Lower lobe of right lung (tissue), 2 donors: ENCODE measurements around the gene C13orf42. TPM values are rescaled to one million over a fixed set of nuclear protein-coding genes. Genes with fewer than 3 reads are reported as not detected.
A peak's percentile ranks its signal among the peaks of the same experiment; 100 is the strongest.

Experiments
- ATAC-seq, 2 donors: fragments of 200-7000 bp; cut with Tn5 transposase; one replicate each; pipeline ENCODE4 v1.9.1; 2020 to 2022; ENCODE audit warnings: mild to moderate bottlenecking in 2 of 2, moderate library complexity in 2 of 2
- DNase-seq: peaks from one replicate; pipeline ENCODE4 v3.0.0-alpha.2; 2020
- H3K27ac ChIP-seq: fragments of 200-600 bp; one replicate; pipeline ENCODE4 v1.8.0; 2022
- H3K27me3 ChIP-seq: fragments of 200-600 bp; one replicate; pipeline ENCODE4 v1.8.0; 2022; ENCODE audit warnings: low read depth
- H3K36me3 ChIP-seq: fragments of 200-600 bp; one replicate; pipeline ENCODE4 v1.8.0; 2022; ENCODE audit warnings: mild to moderate bottlenecking
- H3K4me1 ChIP-seq: fragments of 200-600 bp; one replicate; pipeline ENCODE4 v1.8.0; 2022
- H3K4me3 ChIP-seq: fragments of 200-600 bp; one replicate; pipeline ENCODE4 v1.8.0; 2022; ENCODE audit warnings: mild to moderate bottlenecking
- H3K9me3 ChIP-seq: fragments of 200-600 bp; one replicate; pipeline ENCODE4 v1.8.0; 2022
- intact Hi-C: fragments of 100-400 bp; cut with DNase I; formaldehyde crosslinking; loops from one replicate; pipeline ENCODE4 v1.11.0; 2022
- total RNA-seq: library from RNA; stranded (reverse); fragmentation: NEBNext Ultra II Directional; extraction: Animal tissue kit (Norgen Biotek cat#: 25700); gene quantifications from one replicate; pipeline ENCODE4 v1.2.1, GENCODE V29; 2021
- TF ChIP-seq, protein P1 (sequence below): fragments of 200-600 bp; IDR thresholded peaks from one replicate; pipeline ENCODE4 v1.8.0; 2022; ENCODE audit warnings: antibody characterized with exemption, mild to moderate bottlenecking
- donor health status: DM: no; HTN: yes; CAD: no; lungs with severe emphysema.

The C13orf42 gene
- total RNA-seq, 1 donor from 2014 or later: not detected

- no peaks in the 10 kb centered on the region for H3K4me1 ChIP-seq
- ATAC-seq: no peak
- H3K36me3 ChIP-seq: no peaks in the 10 kb centered on the region
- H3K4me3 ChIP-seq: no peak overlapping the region
- no peaks in the 10 kb centered on the region for H3K27me3 ChIP-seq
- no peak overlapping the region for H3K27ac ChIP-seq
- no peak for DNase-seq
- TF ChIP-seq, protein P1, sequence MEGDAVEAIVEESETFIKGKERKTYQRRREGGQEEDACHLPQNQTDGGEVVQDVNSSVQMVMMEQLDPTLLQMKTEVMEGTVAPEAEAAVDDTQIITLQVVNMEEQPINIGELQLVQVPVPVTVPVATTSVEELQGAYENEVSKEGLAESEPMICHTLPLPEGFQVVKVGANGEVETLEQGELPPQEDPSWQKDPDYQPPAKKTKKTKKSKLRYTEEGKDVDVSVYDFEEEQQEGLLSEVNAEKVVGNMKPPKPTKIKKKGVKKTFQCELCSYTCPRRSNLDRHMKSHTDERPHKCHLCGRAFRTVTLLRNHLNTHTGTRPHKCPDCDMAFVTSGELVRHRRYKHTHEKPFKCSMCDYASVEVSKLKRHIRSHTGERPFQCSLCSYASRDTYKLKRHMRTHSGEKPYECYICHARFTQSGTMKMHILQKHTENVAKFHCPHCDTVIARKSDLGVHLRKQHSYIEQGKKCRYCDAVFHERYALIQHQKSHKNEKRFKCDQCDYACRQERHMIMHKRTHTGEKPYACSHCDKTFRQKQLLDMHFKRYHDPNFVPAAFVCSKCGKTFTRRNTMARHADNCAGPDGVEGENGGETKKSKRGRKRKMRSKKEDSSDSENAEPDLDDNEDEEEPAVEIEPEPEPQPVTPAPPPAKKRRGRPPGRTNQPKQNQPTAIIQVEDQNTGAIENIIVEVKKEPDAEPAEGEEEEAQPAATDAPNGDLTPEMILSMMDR: no peak
- intact Hi-C loops: no loop called here
- H3K9me3 ChIP-seq: no peaks in the 10 kb centered on the region
Observed at GRCh38 chr13:51047434-51048165, 63.5 kb downstream of the C13orf42 start.

GRCh38 chr13:51045451-51045850 lies 65.6 kb downstream of the C13orf42 start:
- peak in 1 of 2 donors; percentile 27 for ATAC-seq
- TF ChIP-seq, protein P1: no peak
- DNase-seq: no peak

GRCh38 chr13:51044023-51044665 lies 66.9 kb downstream of the C13orf42 start:
- Histone ChIP-seq H3K9me3 (no peaks in the 10 kb centered on the region), H3K4me1 (no peaks in the 10 kb centered on the region), H3K27ac (no peak overlapping the region), H3K27me3 (no peaks in the 10 kb centered on the region), H3K4me3 (no peak overlapping the region), H3K36me3 (no peaks in the 10 kb centered on the region)
- intact Hi-C loops: no loop called here
- TF ChIP-seq, protein P1: no peak
- no peak for DNase-seq
- no peak for ATAC-seq

More at GRCh38 chr13:51045451-51045850, 65.6 kb downstream of the C13orf42 start:
- H3K36me3 ChIP-seq: no peaks in the 10 kb centered on the region
- intact Hi-C loops: no loop called here
- no peak overlapping the region for H3K27ac ChIP-seq
- H3K9me3 ChIP-seq: no peaks in the 10 kb centered on the region
- no peaks in the 10 kb centered on the region for H3K4me1 ChIP-seq
- no peak overlapping the region for H3K4me3 ChIP-seq
- H3K27me3 ChIP-seq: no peaks in the 10 kb centered on the region

DNA sequence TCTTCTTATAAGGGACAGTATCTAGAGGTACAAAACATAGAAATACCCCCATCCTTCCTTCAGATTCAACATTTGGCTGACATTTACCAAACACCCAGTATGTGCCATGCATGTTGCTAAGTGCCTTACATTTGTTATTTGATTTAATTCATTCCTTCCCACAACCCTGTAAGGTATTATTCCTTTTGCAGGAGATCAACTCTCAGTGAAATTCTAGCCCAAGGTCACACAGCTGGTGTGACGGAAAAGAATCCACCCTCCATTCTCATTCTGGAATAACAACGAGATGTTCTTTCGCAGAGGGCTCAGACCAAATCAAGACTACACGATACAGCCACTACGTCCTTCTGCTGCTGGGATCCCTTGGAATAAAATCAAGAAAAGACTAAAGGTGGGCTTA lies 67.8 kb downstream of the C13orf42 start:
- TF ChIP-seq, protein P1: no peak
- intact Hi-C loops: no loop called here
- no peak for ATAC-seq

GRCh38 chr13:51041710-51042109 lies 69.4 kb downstream of the C13orf42 start:
- intact Hi-C loops: no loop called here
- ATAC-seq: no peak
- TF ChIP-seq, protein P1: no peak

More for the DNA sequence above, 67.8 kb downstream of the C13orf42 start:
- H3K4me3 ChIP-seq: no peak overlapping the region
- no peak for DNase-seq
- H3K9me3 ChIP-seq: no peaks in the 10 kb centered on the region
- H3K27me3 ChIP-seq: no peaks in the 10 kb centered on the region
- no peak overlapping the region for H3K27ac ChIP-seq
- H3K36me3 ChIP-seq: no peaks in the 10 kb centered on the region
- H3K4me1 ChIP-seq: no peaks in the 10 kb centered on the region

More at GRCh38 chr13:51041710-51042109, 69.4 kb downstream of the C13orf42 start:
- no peaks in the 10 kb centered on the region for H3K4me1 ChIP-seq
- no peaks in the 10 kb centered on the region for H3K9me3 ChIP-seq
- H3K27ac ChIP-seq: no peak overlapping the region
- no peaks in the 10 kb centered on the region for H3K27me3 ChIP-seq
- no peak for DNase-seq
- H3K36me3 ChIP-seq: no peaks in the 10 kb centered on the region
- H3K4me3 ChIP-seq: no peak overlapping the region
